B cell (primary cell): ENCODE results near the gene ISLR2. TPM values are rescaled to one million over a fixed set of nuclear protein-coding genes. Genes with fewer than 3 reads are reported as not detected.

Source experiments
- ATAC-seq: fragments of 200-7000 bp; cut with Tn5 transposase; one replicate; pipeline ENCODE4 v1.10.0; 2021; ENCODE audit warnings: low read depth, mild to moderate bottlenecking, moderate number of reproducible peaks, moderate library complexity
- CTCF ChIA-PET: fragments of 350-600 bp; sonication (Branson Sonifier 250); formaldehyde crosslinking; loops from one replicate; lab custom pipeline; 2021; ENCODE audit warnings: antibody characterized with exemption, inconsistent platforms; lab: Charles Lee
- POLR2A ChIA-PET: fragments of 350-600 bp; sonication (Branson Sonifier 250); formaldehyde crosslinking; loops from one replicate; lab custom pipeline; 2021; ENCODE audit warnings: antibody characterized with exemption; lab: Charles Lee
- DNase-seq: peaks from one replicate; pipeline ENCODE4 v3.0.0; 2013
- H2AFZ ChIP-seq: 2 replicates; pipeline ENCODE4 v1.6.1; 2012; ENCODE audit warnings: mild to moderate bottlenecking, low read depth, low read length; ENCODE audit not compliant: insufficient read depth, poor library complexity, severe bottlenecking
- H3K27ac ChIP-seq, 2 donors: 1 replicate in 1 of 2; 2 replicates in 1 of 2; pipeline ENCODE4 v1.5.1; 2012 to 2013; ENCODE audit warnings: low read length in 2 of 2, mild to moderate bottlenecking in 2 of 2, moderate library complexity in 1 of 2
- H3K27me3 ChIP-seq, 4 experiments: fragments of 200-600 bp in 1 of 4; sonication (generic) in 1 of 4; replicated peaks in 1 of 4; 1 replicate in 2 of 4; 2 replicates in 2 of 4; pipeline versions ENCODE4 v1.6.1 to v1.7.0; 2013 to 2016; ENCODE audit warnings: low read length in 3 of 4, mild to moderate bottlenecking in 2 of 4, mixed read lengths in 1 of 4, moderate library complexity in 1 of 4; ENCODE audit not compliant: insufficient read depth in 4 of 4, control insufficient read depth in 3 of 4; ENCODE audit errors: control extremely low read depth in 1 of 4
- H3K36me3 ChIP-seq, 2 experiments: replicated peaks in 1 of 2; 1 replicate in 1 of 2; 2 replicates in 1 of 2; pipeline versions ENCODE4 v1.6.1 to v1.7.1; 2013; ENCODE audit warnings: low read length in 1 of 2; ENCODE audit not compliant: insufficient read depth in 2 of 2, control insufficient read depth in 1 of 2; ENCODE audit errors: control extremely low read depth in 1 of 2, extremely low read depth in 1 of 2
- H3K4me1 ChIP-seq, 2 donors: fragments of 200-600 bp in 1 of 2; sonication (generic) in 1 of 2; 1 replicate in 1 of 2; 2 replicates in 1 of 2; pipeline versions ENCODE4 v1.5.1 to v1.6.1; 2013 to 2017; ENCODE audit warnings: low read length in 2 of 2; ENCODE audit not compliant: control insufficient read depth in 2 of 2, insufficient read depth in 2 of 2
- H3K4me2 ChIP-seq: replicated peaks from 2 replicates; pipeline ENCODE3; 2012; ENCODE audit warnings: mild to moderate bottlenecking, low read depth, low read length; ENCODE audit not compliant: poor library complexity, severe bottlenecking
- H3K4me3 ChIP-seq, 5 experiments: fragments of 200-600 bp in 1 of 5; sonication (generic) in 1 of 5; 1 replicate in 3 of 5; 2 replicates in 2 of 5; pipeline versions ENCODE4 v1.5.1 to v1.7.0; 2011 to 2016; ENCODE audit warnings: low read length in 4 of 5, mild to moderate bottlenecking in 4 of 5, low read depth in 2 of 5, control low read depth in 1 of 5, moderate library complexity in 1 of 5; ENCODE audit not compliant: insufficient read depth in 1 of 5; ENCODE audit errors: control extremely low read depth in 1 of 5, extremely low read depth in 1 of 5
- H3K79me2 ChIP-seq: fragments of 200-600 bp; sonication (generic); one replicate; pipeline ENCODE4 v1.6.0; 2016; ENCODE audit warnings: low read length; ENCODE audit not compliant: control insufficient read depth, insufficient read depth
- H3K9ac ChIP-seq: fragments of 200-600 bp; sonication (generic); 2 replicates; pipeline ENCODE4 v1.6.1; 2017; ENCODE audit warnings: mild to moderate bottlenecking, low read length, moderate library complexity
- H3K9me3 ChIP-seq, 3 donors: one replicate each; pipeline versions ENCODE4 v1.6.1 to v1.7.1; 2013; ENCODE audit warnings: low read length in 2 of 3; ENCODE audit not compliant: control insufficient read depth in 2 of 3, insufficient read depth in 1 of 3; ENCODE audit errors: control extremely low read depth in 1 of 3
- H4K20me1 ChIP-seq: 2 replicates; pipeline ENCODE4 v1.6.0; 2012; ENCODE audit warnings: mild to moderate bottlenecking, low read length; ENCODE audit not compliant: insufficient read depth, control insufficient read depth, poor library complexity, severe bottlenecking
- H3K27ac Mint-ChIP-seq: one replicate; pipeline ENCODE4 v1.8.0; 2021; ENCODE audit warnings: mixed read lengths
- H3K27me3 Mint-ChIP-seq: one replicate; pipeline ENCODE4 v1.8.0; 2021; ENCODE audit warnings: mixed read lengths
- H3K4me1 Mint-ChIP-seq: one replicate; pipeline ENCODE4 v1.8.0; 2021; ENCODE audit warnings: mixed read lengths
- H3K4me3 Mint-ChIP-seq: one replicate; pipeline ENCODE4 v1.8.0; 2021; ENCODE audit warnings: mixed read lengths
- H3K9me3 Mint-ChIP-seq: one replicate; pipeline ENCODE4 v1.8.0; 2022; ENCODE audit warnings: mixed read lengths; ENCODE audit not compliant: insufficient read depth
- EZH2 ChIP-seq: IDR thresholded peaks from 2 replicates; pipeline ENCODE4 v1.6.1; 2012; ENCODE audit warnings: borderline replicate concordance, low read depth, mild to moderate bottlenecking, moderate library complexity, low read length; ENCODE audit not compliant: insufficient read depth, poor library complexity, severe bottlenecking
- WGBS: methylation state at CpG from one replicate; pipeline ENCODE4 v1.1.5; 2013; ENCODE audit warnings: missing lambda C conversion rate; ENCODE audit not compliant: insufficient coverage; 5-methylcytosine and 5-hydroxymethylcytosine counted together
- intact Hi-C: fragments of 100-400 bp; cut with micrococcal nuclease; formaldehyde crosslinking; loops from one replicate; pipeline ENCODE4 v1.10.0; 2022
- polyA plus RNA-seq: library from polyadenylated mRNA; depleted of rRNA; stranded (reverse); fragments of >200 nt; gene quantifications from 2 replicates; pipeline ENCODE4 v1.2.3, GENCODE V29; 2012
- total RNA-seq, 2 donors: library from RNA; stranded (reverse); fragments of 120-200 nt in 1 of 2; gene quantifications; 1 replicate in 1 of 2; 2 replicates in 1 of 2; pipeline versions ENCODE4 v1.2.3 to v1.2.4, GENCODE V29; 2013 to 2022
- TF ChIP-seq, protein P1 (sequence below): fragments of 200-600 bp; IDR thresholded peaks from one replicate; pipeline ENCODE4 v1.8.0; 2022; ENCODE audit warnings: antibody characterized with exemption, mild to moderate bottlenecking

The ISLR2 gene
- total and polyA plus RNA-seq, 2 donors (not counting 1 experiment from before 2014, with no cell fraction given) = not detected

DNA sequence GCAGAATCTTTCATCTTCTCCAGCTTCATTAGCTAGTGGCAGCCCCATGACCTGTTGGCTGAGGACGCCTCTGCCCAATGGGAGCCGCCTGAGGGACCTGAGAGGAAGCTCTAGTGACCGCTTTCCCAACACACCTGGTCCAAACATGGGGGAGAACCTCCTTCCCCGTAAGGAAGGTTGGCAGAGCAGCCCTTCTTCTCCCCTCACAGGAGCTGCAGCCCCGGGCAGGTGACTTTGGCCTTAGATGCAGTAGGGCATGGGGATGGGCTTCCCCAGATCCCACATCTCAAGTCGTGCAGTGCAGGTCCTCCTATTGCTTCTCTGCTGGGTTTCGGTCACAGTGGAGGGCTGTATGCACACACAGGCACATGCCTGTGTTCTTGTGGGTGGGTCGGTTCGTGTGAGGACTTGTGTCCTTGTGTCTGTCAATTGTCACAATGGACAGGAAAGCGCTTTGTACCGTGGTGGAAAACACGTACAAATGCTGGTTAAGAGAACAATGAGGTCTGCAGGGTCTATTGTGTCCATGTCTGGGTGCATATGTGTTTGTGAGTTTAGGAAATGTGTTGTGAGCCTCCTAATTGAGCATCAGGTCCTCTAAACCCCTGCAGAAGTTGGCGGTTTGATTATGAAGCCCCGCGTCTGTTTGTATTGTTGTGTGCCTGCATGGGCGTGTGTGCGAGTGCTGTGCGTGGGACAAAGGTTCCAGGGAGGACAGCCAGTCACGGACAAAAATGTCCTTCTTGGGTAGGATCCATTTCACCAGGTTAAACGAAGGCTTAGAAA, 1.4 kb downstream of the ISLR2 start:
- ChIA-PET CTCF (interaction anchor here (1.2 kb wide), 1 partner anchor 188 kb away, joined by 3 read pairs; no protein-coding TSS in a partner anchor), POLR2A (no interaction called here)
- Histone ChIP-seq H4K20me1 (no peaks in the 10 kb centered on the region), H3K27ac (no peak overlapping the region), H3K79me2 (no peaks in the 10 kb centered on the region), H3K36me3 (no peaks in the 10 kb centered on the region), H3K4me2 (no peak overlapping the region), H3K9me3 (peaks cover 0 to 82% (median 12%) of the 10 kb centered on the region in 3 donors), H3K4me3 (no peak overlapping the region), H3K27me3 (peaks cover 0 to 97% (median 63%) of the 10 kb centered on the region in 4 experiments), H2AFZ (no peak overlapping the region), H3K4me1 (peaks cover 77 to 78% of the 10 kb centered on the region in 2 donors), H3K9ac (no peak overlapping the region)
- WGBS = 22% methylated on average over 17 of the region's 20 CpGs
- DNase-seq (peak; percentile 47), ATAC-seq (no peak)
- Mint-ChIP-seq H3K9me3 (no peaks in the 10 kb centered on the region), H3K27me3 (peaks cover 71% of the 10 kb centered on the region), H3K4me3 (peak overlapping the region; percentile 42), H3K27ac (peak overlapping the region; percentile 73), H3K4me1 (peaks cover 61% of the 10 kb centered on the region)
- intact Hi-C loops = no loop called here
- TF ChIP-seq, protein P1, sequence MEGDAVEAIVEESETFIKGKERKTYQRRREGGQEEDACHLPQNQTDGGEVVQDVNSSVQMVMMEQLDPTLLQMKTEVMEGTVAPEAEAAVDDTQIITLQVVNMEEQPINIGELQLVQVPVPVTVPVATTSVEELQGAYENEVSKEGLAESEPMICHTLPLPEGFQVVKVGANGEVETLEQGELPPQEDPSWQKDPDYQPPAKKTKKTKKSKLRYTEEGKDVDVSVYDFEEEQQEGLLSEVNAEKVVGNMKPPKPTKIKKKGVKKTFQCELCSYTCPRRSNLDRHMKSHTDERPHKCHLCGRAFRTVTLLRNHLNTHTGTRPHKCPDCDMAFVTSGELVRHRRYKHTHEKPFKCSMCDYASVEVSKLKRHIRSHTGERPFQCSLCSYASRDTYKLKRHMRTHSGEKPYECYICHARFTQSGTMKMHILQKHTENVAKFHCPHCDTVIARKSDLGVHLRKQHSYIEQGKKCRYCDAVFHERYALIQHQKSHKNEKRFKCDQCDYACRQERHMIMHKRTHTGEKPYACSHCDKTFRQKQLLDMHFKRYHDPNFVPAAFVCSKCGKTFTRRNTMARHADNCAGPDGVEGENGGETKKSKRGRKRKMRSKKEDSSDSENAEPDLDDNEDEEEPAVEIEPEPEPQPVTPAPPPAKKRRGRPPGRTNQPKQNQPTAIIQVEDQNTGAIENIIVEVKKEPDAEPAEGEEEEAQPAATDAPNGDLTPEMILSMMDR = no peak
- TF ChIP-seq EZH2 = no peak
